Activated naive CD4-positive, alpha-beta T cell treated with anti-CD3 and anti-CD28 coated beads, Interleukin-2, amount 10 ng/mL, durations not matched to agents 7 days and 5 days (primary cell): ENCODE measurements around the gene ZEB1.
"Not testable (repeated sequence)": the region's sequence is repeated elsewhere in the genome, so short reads cannot be mapped to it uniquely, and the experiment has no call there.

Experiments
- CTCF ChIA-PET: fragments of 350-600 bp; sonication (Branson Sonifier 250); formaldehyde crosslinking; loops from one replicate; lab custom pipeline; 2021; ENCODE audit warnings: antibody characterized with exemption; lab: Charles Lee
- DNase-seq: peaks from one replicate; pipeline ENCODE4 v3.0.0-alpha.2; 2020
- H3K27ac Mint-ChIP-seq: one replicate; pipeline ENCODE4 v1.8.0; 2021; ENCODE audit warnings: mild to moderate bottlenecking, moderate library complexity, mixed read lengths
- H3K27me3 Mint-ChIP-seq: one replicate; pipeline ENCODE4 v1.8.0; 2021; ENCODE audit warnings: mild to moderate bottlenecking, mixed read lengths
- H3K36me3 Mint-ChIP-seq: one replicate; pipeline ENCODE4 v1.8.0; 2021; ENCODE audit warnings: mixed read lengths
- H3K4me1 Mint-ChIP-seq: one replicate; pipeline ENCODE4 v1.8.0; 2021; ENCODE audit warnings: mixed read lengths
- H3K4me3 Mint-ChIP-seq: one replicate; pipeline ENCODE4 v1.8.0; 2021; ENCODE audit warnings: mild to moderate bottlenecking, moderate library complexity, mixed read lengths
- H3K9me3 Mint-ChIP-seq: one replicate; pipeline ENCODE4 v1.8.0; 2021; ENCODE audit warnings: mixed read lengths

Gene ZEB1

GRCh38 chr10:31364238-31364637 is 45.2 kb downstream of the ZEB1 start:
- H3K4me3 Mint-ChIP-seq, H3K27ac Mint-ChIP-seq, H3K27me3 Mint-ChIP-seq, CTCF ChIA-PET, H3K9me3 Mint-ChIP-seq, DNase-seq, H3K4me1 Mint-ChIP-seq: not testable (repeated sequence)
- H3K36me3 Mint-ChIP-seq: peaks cover 28% of the 10 kb centered on the region

GRCh38 chr10:31366703-31367102 is 47.7 kb downstream of the ZEB1 start:
- DNase-seq: no peak
- Mint-ChIP-seq H3K27me3 (no peaks in the 10 kb centered on the region), H3K4me1 (no peaks in the 10 kb centered on the region), H3K9me3 (peaks cover 6% of the 10 kb centered on the region), H3K36me3 (peaks cover 17% of the 10 kb centered on the region), H3K27ac (no peak overlapping the region), H3K4me3 (no peak overlapping the region)
- CTCF ChIA-PET: interaction anchor here (0.9 kb wide), 1 partner anchor 443 kb away, joined by 3 read pairs; no protein-coding TSS in a partner anchor

- H3K4me1 Mint-ChIP-seq: no peaks in the 10 kb centered on the region
- CTCF ChIA-PET: no interaction called here
- H3K36me3 Mint-ChIP-seq: peaks cover 8% of the 10 kb centered on the region
- H3K27me3 Mint-ChIP-seq: no peaks in the 10 kb centered on the region
- no peaks in the 10 kb centered on the region for H3K9me3 Mint-ChIP-seq
- no peak overlapping the region for H3K27ac Mint-ChIP-seq
- no peak overlapping the region for H3K4me3 Mint-ChIP-seq
- no peak for DNase-seq
These were observed 49.7 kb downstream of the ZEB1 start for GRCh38 chr10:31368724-31369123.

GRCh38 chr10:31372439-31372838 is 53.4 kb downstream of the ZEB1 start:
- Mint-ChIP-seq H3K4me3 (no peak overlapping the region), H3K27me3 (no peaks in the 10 kb centered on the region), H3K4me1 (no peaks in the 10 kb centered on the region), H3K27ac (no peak overlapping the region), H3K36me3 (peaks cover 5% of the 10 kb centered on the region), H3K9me3 (no peaks in the 10 kb centered on the region)
- CTCF ChIA-PET: no interaction called here
- DNase-seq: no peak

GRCh38 chr10:31374146-31374696 is 55.2 kb downstream of the ZEB1 start:
- CTCF ChIA-PET: no interaction called here
- peaks cover 3% of the 10 kb centered on the region for H3K36me3 Mint-ChIP-seq
- H3K9me3 Mint-ChIP-seq: no peaks in the 10 kb centered on the region
- no peaks in the 10 kb centered on the region for H3K27me3 Mint-ChIP-seq
- no peak overlapping the region for H3K27ac Mint-ChIP-seq
- no peak overlapping the region for H3K4me3 Mint-ChIP-seq
- DNase-seq: no peak
- H3K4me1 Mint-ChIP-seq: no peaks in the 10 kb centered on the region

- Mint-ChIP-seq H3K4me3 (no peak overlapping the region), H3K27me3 (no peaks in the 10 kb centered on the region), H3K9me3 (no peaks in the 10 kb centered on the region), H3K36me3 (no peaks in the 10 kb centered on the region), H3K4me1 (no peaks in the 10 kb centered on the region), H3K27ac (no peak overlapping the region)
- DNase-seq: no peak
- CTCF ChIA-PET: no interaction called here
These were observed 62.2 kb downstream of the ZEB1 start for GRCh38 chr10:31381171-31381570.

GRCh38 chr10:31381766-31382316 is 62.8 kb downstream of the ZEB1 start:
- no peak overlapping the region for H3K4me3 Mint-ChIP-seq
- no peaks in the 10 kb centered on the region for H3K4me1 Mint-ChIP-seq
- no peaks in the 10 kb centered on the region for H3K27me3 Mint-ChIP-seq
- no peak overlapping the region for H3K27ac Mint-ChIP-seq
- no peaks in the 10 kb centered on the region for H3K9me3 Mint-ChIP-seq
- CTCF ChIA-PET: no interaction called here
- DNase-seq: no peak
- H3K36me3 Mint-ChIP-seq: no peaks in the 10 kb centered on the region

GRCh38 chr10:31383810-31384588 is 65.0 kb downstream of the ZEB1 start:
- Mint-ChIP-seq H3K9me3 (no peaks in the 10 kb centered on the region), H3K27ac (no peak overlapping the region), H3K27me3 (no peaks in the 10 kb centered on the region), H3K36me3 (peaks cover 11% of the 10 kb centered on the region), H3K4me3 (no peak overlapping the region), H3K4me1 (no peaks in the 10 kb centered on the region)
- no peak for DNase-seq
- CTCF ChIA-PET: no interaction called here

GRCh38 chr10:31384589-31384949 is 65.6 kb downstream of the ZEB1 start:
- Mint-ChIP-seq H3K9me3 (no peaks in the 10 kb centered on the region), H3K27me3 (no peaks in the 10 kb centered on the region), H3K36me3 (peaks cover 15% of the 10 kb centered on the region), H3K4me1 (no peaks in the 10 kb centered on the region), H3K27ac (no peak overlapping the region), H3K4me3 (no peak overlapping the region)
- no peak for DNase-seq
- CTCF ChIA-PET: no interaction called here

GRCh38 chr10:31390804-31391203 is 71.8 kb downstream of the ZEB1 start:
- Mint-ChIP-seq H3K9me3 (no peaks in the 10 kb centered on the region), H3K27me3 (no peaks in the 10 kb centered on the region), H3K4me3 (no peak overlapping the region), H3K27ac (no peak overlapping the region), H3K36me3 (peaks cover 15% of the 10 kb centered on the region), H3K4me1 (no peaks in the 10 kb centered on the region)
- no peak for DNase-seq
- CTCF ChIA-PET: no interaction called here

- H3K4me3 Mint-ChIP-seq: no peak overlapping the region
- H3K4me1 Mint-ChIP-seq: peaks cover 9% of the 10 kb centered on the region
- H3K36me3 Mint-ChIP-seq: peaks cover 7% of the 10 kb centered on the region
- H3K27ac Mint-ChIP-seq: no peak overlapping the region
- CTCF ChIA-PET: no interaction called here
- no peaks in the 10 kb centered on the region for H3K27me3 Mint-ChIP-seq
- H3K9me3 Mint-ChIP-seq: no peaks in the 10 kb centered on the region
- DNase-seq: no peak
These were observed 74.8 kb downstream of the ZEB1 start for GRCh38 chr10:31393844-31394243.

- H3K36me3 Mint-ChIP-seq: peaks cover 4% of the 10 kb centered on the region
- CTCF ChIA-PET: no interaction called here
- no peak overlapping the region for H3K27ac Mint-ChIP-seq
- no peak for DNase-seq
- no peak overlapping the region for H3K4me3 Mint-ChIP-seq
- peaks cover 11% of the 10 kb centered on the region for H3K4me1 Mint-ChIP-seq
- H3K9me3 Mint-ChIP-seq: no peaks in the 10 kb centered on the region
- no peaks in the 10 kb centered on the region for H3K27me3 Mint-ChIP-seq
These were observed 76.7 kb downstream of the ZEB1 start for GRCh38 chr10:31395695-31396094.

GRCh38 chr10:31396376-31396775 is 77.4 kb downstream of the ZEB1 start:
- peaks cover 11% of the 10 kb centered on the region for H3K4me1 Mint-ChIP-seq
- H3K27me3 Mint-ChIP-seq: no peaks in the 10 kb centered on the region
- no peak overlapping the region for H3K4me3 Mint-ChIP-seq
- no peak overlapping the region for H3K27ac Mint-ChIP-seq
- H3K9me3 Mint-ChIP-seq: no peaks in the 10 kb centered on the region
- DNase-seq: no peak
- CTCF ChIA-PET: no interaction called here
- H3K36me3 Mint-ChIP-seq: peaks cover 4% of the 10 kb centered on the region

GRCh38 chr10:31397852-31398251 is 78.8 kb downstream of the ZEB1 start:
- DNase-seq: no peak
- H3K4me3 Mint-ChIP-seq: no peak overlapping the region
- H3K4me1 Mint-ChIP-seq: peaks cover 11% of the 10 kb centered on the region

GRCh38 chr10:31399171-31399570 is 80.2 kb downstream of the ZEB1 start:
- Mint-ChIP-seq H3K4me1 (peaks cover 11% of the 10 kb centered on the region), H3K27ac (no peak overlapping the region), H3K27me3 (no peaks in the 10 kb centered on the region), H3K4me3 (no peak overlapping the region), H3K36me3 (peaks cover 9% of the 10 kb centered on the region), H3K9me3 (no peaks in the 10 kb centered on the region)
- CTCF ChIA-PET: no interaction called here
- no peak for DNase-seq

More at GRCh38 chr10:31397852-31398251, 78.8 kb downstream of the ZEB1 start:
- no peaks in the 10 kb centered on the region for H3K9me3 Mint-ChIP-seq
- no peaks in the 10 kb centered on the region for H3K27me3 Mint-ChIP-seq
- CTCF ChIA-PET: interaction anchor here (0.7 kb wide), 1 partner anchor 1827 kb away, joined by 3 read pairs; no protein-coding TSS in a partner anchor
- H3K36me3 Mint-ChIP-seq: peaks cover 9% of the 10 kb centered on the region
- no peak overlapping the region for H3K27ac Mint-ChIP-seq
